Epithelial cell of esophagus (primary cell): ENCODE data around the gene CEP192.
A peak's percentile ranks its signal among the peaks of the same experiment; 100 is the strongest.

Source experiments
- DNase-seq: peaks from one replicate; pipeline ENCODE4 v3.0.0; 2010; ENCODE audit warnings: low read depth
- H3K4me3 ChIP-seq: 2 replicates; pipeline ENCODE4 v1.5.1; 2011; ENCODE audit warnings: mild to moderate bottlenecking, low read length, control low read depth
- TF ChIP-seq, protein P1 (sequence below): IDR thresholded peaks from 2 replicates; pipeline ENCODE4 v1.5.1; 2011; ENCODE audit warnings: low read depth, mild to moderate bottlenecking, low read length, control low read depth, inconsistent platforms; ENCODE audit not compliant: insufficient read depth; ENCODE audit errors: missing control alignments

Gene CEP192

DNA sequence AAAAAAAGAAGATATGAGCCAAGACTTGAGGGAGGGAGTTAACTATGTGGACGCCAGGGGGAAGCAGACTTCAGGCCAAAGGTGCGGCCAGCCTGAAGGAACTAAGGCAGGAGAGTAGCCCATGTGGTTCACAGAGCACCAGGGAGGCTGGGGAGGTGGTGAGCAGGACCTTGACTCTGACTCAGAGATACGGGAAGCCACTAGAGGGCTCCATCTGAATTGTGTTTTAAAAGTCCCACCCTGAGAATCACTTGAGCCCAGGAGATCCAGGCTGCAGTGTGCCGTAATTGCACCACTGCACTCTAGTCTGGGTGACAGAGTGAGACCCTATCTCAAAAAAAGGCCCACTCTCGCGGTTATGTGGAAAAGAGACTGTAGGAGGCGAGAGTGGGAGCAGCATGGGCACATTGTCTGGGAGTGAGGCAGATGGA is 12.3 kb downstream of the CEP192 start:
- TF ChIP-seq, protein P1, sequence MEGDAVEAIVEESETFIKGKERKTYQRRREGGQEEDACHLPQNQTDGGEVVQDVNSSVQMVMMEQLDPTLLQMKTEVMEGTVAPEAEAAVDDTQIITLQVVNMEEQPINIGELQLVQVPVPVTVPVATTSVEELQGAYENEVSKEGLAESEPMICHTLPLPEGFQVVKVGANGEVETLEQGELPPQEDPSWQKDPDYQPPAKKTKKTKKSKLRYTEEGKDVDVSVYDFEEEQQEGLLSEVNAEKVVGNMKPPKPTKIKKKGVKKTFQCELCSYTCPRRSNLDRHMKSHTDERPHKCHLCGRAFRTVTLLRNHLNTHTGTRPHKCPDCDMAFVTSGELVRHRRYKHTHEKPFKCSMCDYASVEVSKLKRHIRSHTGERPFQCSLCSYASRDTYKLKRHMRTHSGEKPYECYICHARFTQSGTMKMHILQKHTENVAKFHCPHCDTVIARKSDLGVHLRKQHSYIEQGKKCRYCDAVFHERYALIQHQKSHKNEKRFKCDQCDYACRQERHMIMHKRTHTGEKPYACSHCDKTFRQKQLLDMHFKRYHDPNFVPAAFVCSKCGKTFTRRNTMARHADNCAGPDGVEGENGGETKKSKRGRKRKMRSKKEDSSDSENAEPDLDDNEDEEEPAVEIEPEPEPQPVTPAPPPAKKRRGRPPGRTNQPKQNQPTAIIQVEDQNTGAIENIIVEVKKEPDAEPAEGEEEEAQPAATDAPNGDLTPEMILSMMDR, result peak; percentile 58
- DNase-seq, result peak; percentile 73

GRCh38 chr18:13004396-13004795 is 13.2 kb downstream of the CEP192 start:
- H3K4me3 ChIP-seq, result no peak overlapping the region
- DNase-seq, result no peak
- TF ChIP-seq, protein P1, result no peak

More for the DNA sequence above, 12.3 kb downstream of the CEP192 start:
- H3K4me3 ChIP-seq, result no peak overlapping the region

DNA sequence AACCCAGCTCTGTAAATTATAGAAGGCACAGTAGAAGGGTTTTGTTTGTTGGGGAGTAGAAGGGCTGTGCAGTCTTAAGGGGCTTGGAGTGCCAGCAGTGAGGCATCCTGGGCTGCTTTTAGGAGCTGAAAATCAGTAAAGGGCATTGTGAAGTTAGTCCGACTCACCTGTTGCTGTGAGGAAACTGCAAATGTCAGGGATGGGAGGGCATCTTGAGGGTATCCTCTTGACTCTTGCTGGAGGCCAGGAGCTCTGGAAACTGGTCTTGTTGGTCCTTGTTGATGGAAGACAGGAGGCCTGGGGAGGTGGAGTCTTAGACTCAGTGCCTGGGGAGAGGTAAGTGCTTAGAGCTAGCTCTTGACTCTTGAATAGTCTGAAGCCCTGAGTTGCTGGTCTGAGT is 14.1 kb downstream of the CEP192 start:
- TF ChIP-seq, protein P1, result no peak
- DNase-seq, result no peak
- no peak overlapping the region for H3K4me3 ChIP-seq

DNA sequence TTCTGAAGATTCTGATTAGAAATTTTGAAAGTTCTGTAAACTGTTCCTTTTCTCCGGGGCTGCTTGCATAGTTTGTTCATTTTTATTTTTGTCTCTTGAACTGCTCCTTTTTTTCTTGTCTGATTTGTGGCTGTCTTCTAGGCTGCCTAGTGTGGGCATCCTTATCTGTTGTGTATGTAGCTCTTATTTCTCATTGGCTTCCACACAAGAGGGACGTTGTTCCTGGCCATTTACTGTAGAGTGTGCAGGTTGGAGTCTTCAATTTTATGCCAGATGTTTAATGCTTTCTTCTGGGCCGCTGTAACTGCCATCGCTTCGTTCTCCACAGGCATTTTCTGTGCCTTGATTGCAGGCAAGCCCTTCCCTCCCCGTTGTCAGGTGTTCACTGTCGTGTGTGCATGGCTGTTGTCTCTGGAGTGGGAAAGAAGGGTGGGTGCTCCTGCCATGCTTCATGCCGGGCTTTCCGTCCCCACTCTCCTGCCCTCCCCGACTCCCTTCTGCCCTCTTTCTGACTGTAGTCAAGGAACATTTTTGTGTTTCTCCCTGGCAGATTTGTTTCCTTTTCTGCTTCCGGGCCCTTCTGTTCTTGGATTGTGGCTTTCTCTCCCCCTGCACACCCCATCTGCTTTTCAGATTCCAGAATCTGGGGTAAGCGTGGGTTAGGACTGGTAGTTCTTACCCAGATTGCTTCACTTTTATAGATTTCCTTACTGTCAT is 15.5 kb downstream of the CEP192 start:
- TF ChIP-seq, protein P1, result no peak
- H3K4me3 ChIP-seq, result no peak overlapping the region
- no peak for DNase-seq

DNA sequence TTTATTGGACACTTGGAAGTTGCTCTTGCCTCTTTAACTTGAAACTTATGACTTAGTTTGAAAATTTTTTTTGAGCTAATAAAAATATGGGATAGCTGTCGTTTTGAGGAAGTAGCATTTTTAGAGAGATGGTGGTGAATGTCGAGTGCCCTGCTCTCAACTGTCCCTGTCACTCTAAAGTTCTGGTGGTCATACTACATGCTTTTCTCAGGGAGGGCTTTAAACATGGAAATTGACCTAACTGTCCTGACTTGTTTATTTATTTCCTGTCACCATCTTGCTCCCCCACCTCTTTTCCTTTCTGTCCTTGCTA is 16.0 kb downstream of the CEP192 start:
- TF ChIP-seq, protein P1, result no peak
- H3K4me3 ChIP-seq, result no peak overlapping the region
- DNase-seq, result no peak

DNA sequence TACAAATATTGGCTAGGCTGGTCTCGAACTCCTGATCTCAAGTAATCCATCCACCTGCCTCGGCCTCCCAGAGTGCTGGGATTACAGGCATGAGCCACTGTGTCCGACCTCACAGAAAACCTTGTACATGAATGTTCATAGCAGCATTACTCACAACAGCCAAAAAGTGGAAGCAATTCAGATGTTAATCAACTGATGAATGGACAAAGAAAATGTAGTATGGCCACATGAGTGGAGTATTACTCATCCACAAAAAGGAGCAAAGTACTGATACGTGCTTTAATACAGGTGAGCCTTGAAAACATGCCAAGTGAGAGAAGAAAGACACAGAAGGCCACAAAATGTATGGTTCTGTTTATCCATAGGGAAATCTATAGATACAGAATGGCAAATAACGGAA is 20.6 kb downstream of the CEP192 start:
- TF ChIP-seq, protein P1, result no peak
- DNase-seq, result peak; percentile 92
- H3K4me3 ChIP-seq, result no peak overlapping the region

- DNase-seq, result no peak
- TF ChIP-seq, protein P1, result no peak
- no peak overlapping the region for H3K4me3 ChIP-seq
These were observed 23.1 kb downstream of the CEP192 start for GRCh38 chr18:13014232-13014631.
